ENCODE results near the gene SAMD8.
"Not testable (repeated sequence)": the region's sequence is repeated elsewhere in the genome, so short reads cannot be mapped to it uniquely, and the experiment has no call there.

DNA sequence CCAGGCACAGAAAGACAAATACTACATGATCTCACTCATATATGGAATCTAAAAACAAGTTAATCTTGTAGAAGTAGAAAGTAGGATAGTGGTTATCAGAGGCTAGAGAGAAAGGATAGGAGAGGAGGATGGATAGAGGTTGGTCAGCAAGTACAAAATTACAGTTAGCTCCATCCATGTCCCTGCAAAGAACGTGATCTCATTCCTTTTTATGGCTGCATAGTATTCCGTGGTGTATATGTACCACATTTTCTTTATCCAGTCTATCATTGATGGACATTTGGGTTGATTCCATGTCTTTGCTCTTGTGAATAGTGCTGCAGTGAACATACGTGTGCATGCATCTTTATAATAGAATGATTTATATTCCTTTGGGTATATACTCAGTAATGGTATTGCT, 22.2 kb downstream of the SAMD8 start:
- TF ChIP-seq, protein P1, sequence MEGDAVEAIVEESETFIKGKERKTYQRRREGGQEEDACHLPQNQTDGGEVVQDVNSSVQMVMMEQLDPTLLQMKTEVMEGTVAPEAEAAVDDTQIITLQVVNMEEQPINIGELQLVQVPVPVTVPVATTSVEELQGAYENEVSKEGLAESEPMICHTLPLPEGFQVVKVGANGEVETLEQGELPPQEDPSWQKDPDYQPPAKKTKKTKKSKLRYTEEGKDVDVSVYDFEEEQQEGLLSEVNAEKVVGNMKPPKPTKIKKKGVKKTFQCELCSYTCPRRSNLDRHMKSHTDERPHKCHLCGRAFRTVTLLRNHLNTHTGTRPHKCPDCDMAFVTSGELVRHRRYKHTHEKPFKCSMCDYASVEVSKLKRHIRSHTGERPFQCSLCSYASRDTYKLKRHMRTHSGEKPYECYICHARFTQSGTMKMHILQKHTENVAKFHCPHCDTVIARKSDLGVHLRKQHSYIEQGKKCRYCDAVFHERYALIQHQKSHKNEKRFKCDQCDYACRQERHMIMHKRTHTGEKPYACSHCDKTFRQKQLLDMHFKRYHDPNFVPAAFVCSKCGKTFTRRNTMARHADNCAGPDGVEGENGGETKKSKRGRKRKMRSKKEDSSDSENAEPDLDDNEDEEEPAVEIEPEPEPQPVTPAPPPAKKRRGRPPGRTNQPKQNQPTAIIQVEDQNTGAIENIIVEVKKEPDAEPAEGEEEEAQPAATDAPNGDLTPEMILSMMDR (IDR thresholded peaks at IDR 0.05; ENCODE audit: poor library complexity) = not testable (repeated sequence)
- TF ChIP-seq EZH2 (IDR thresholded peaks at IDR 0.05; ENCODE audit: borderline replicate concordance) = not testable (repeated sequence)
